Gastroesophageal sphincter (tissue), 2 donors: ENCODE results near the gene GDF2.

Experiments used
- EP300 ChIP-seq: sonication (generic); formaldehyde crosslinking; IDR thresholded peaks from one replicate; pipeline ENCODE4 v1.6.1; 2017; ENCODE audit warnings: antibody characterized with exemption, mild to moderate bottlenecking
- POLR2AphosphoS5 ChIP-seq: sonication (generic); formaldehyde crosslinking; IDR thresholded peaks from one replicate; pipeline ENCODE4 v1.6.1; 2017; ENCODE audit warnings: antibody characterized with exemption

DNA sequence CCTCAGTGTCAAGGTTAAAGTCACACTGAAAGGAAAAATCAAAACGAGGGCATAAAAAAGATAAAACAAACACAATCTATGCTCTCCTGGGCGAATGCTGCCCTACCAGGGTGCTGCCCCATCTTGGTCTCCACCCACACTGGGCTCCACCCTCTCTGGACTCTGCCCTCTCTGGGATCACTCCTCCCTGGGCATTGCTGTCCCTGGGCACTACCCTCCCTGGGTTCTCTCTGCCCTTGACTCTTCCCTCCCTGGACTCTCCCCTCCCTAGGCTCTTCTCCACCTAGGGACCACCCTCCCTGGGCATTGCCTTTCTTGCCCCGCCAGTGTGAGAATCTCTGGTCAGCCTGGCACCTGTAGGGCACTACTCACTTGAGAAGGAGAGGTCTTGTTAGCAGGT, 8.6 kb downstream of the GDF2 start:
- TF ChIP-seq EP300, result no peak
- no peak for TF ChIP-seq POLR2AphosphoS5
